Right lobe of liver (tissue), 4 donors: ENCODE results near the gene SLC39A11.

ENCODE experiments used
- POLR2A ChIP-seq: fragments of 450-650 bp; IDR thresholded peaks from one replicate; pipeline ENCODE4 v1.6.1; 2017; ENCODE audit warnings: antibody characterized with exemption, mild to moderate bottlenecking
- TF ChIP-seq, protein P1 (sequence below), 4 donors: fragments of 200-600 bp in 3 of 4; fragments of 450-650 bp in 1 of 4; IDR thresholded peaks; one replicate each; pipeline versions ENCODE4 v1.5.1 to v1.8.0; 2016 to 2022; ENCODE audit warnings: antibody characterized with exemption in 4 of 4, mild to moderate bottlenecking in 2 of 4
- donor health status: DM: no; HTN: no; CAD: no.
- donor health status: DM: no; HTN: no; CAD: no.
- donor health status: DM: no; HTN: yes; CAD: no.

DNA sequence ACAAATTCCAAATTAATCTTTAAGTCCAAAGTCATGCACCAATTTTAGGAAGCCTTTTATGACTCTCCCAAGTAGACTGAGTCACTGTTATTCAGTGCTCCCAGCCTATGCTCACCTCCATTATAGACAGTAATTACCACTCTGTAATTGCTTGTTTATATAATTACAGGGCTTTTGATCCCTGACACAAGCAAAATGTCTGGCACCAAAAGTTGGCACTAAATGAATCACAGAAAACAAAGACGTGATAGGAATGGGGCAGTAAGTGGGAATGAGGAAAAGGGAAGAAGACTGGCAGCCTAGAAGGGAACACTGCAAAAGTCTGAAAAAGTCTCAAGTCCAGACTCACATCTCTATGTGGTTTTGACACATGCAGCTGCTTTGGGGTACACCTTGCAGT lies 94.1 kb downstream of the SLC39A11 start:
- TF ChIP-seq, protein P1, sequence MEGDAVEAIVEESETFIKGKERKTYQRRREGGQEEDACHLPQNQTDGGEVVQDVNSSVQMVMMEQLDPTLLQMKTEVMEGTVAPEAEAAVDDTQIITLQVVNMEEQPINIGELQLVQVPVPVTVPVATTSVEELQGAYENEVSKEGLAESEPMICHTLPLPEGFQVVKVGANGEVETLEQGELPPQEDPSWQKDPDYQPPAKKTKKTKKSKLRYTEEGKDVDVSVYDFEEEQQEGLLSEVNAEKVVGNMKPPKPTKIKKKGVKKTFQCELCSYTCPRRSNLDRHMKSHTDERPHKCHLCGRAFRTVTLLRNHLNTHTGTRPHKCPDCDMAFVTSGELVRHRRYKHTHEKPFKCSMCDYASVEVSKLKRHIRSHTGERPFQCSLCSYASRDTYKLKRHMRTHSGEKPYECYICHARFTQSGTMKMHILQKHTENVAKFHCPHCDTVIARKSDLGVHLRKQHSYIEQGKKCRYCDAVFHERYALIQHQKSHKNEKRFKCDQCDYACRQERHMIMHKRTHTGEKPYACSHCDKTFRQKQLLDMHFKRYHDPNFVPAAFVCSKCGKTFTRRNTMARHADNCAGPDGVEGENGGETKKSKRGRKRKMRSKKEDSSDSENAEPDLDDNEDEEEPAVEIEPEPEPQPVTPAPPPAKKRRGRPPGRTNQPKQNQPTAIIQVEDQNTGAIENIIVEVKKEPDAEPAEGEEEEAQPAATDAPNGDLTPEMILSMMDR (IDR thresholded peaks at IDR 0.05) = no peak
- TF ChIP-seq POLR2A = no peak
